Stimulated activated CD8-positive, alpha-beta memory T cell treated with anti-CD3 and anti-CD28 coated beads, Interleukin-12 subunit alpha, Interleukin-12 subunit beta, amount 100 ng/mL, for 4 hours (primary cell): ENCODE data around the gene OR5A1.

Experiments
- DNase-seq: peaks from one replicate; pipeline ENCODE4 v3.0.0-alpha.2; 2020; ENCODE audit warnings: low read depth

The OR5A1 gene

DNA sequence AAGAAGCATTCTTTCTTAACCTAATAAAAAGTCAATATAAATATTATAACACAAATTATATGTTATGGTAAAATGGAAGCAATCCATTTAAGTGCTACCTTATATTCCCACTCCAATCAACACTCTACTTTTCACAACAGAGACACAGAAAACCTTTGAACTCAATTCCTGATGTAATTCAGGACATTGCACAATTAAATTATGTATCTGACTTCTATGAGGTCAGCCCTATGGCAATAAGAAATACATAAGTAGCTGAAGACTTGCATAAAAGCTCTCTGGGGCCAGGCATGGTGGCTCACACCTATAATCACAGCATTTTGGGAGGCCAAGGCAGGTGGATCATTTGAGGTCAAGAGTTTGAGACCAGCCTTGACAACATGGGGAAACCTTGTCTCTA lies 43.6 kb downstream of the OR5A1 start:
- no peak for DNase-seq

GRCh38 chr11:59480359-59480758 lies 44.1 kb downstream of the OR5A1 start:
- no peak for DNase-seq
